Measurements from ENCODE around the gene SPINK9.

Gene SPINK9

GRCh38 chr5:148372166-148372725 is 36.9 kb downstream of the SPINK9 start:
- FAIRE-seq (no peak), DNase-seq (ENCODE audit: insufficient read length, low spot score) (no peak)
- TF ChIP-seq, protein P1, sequence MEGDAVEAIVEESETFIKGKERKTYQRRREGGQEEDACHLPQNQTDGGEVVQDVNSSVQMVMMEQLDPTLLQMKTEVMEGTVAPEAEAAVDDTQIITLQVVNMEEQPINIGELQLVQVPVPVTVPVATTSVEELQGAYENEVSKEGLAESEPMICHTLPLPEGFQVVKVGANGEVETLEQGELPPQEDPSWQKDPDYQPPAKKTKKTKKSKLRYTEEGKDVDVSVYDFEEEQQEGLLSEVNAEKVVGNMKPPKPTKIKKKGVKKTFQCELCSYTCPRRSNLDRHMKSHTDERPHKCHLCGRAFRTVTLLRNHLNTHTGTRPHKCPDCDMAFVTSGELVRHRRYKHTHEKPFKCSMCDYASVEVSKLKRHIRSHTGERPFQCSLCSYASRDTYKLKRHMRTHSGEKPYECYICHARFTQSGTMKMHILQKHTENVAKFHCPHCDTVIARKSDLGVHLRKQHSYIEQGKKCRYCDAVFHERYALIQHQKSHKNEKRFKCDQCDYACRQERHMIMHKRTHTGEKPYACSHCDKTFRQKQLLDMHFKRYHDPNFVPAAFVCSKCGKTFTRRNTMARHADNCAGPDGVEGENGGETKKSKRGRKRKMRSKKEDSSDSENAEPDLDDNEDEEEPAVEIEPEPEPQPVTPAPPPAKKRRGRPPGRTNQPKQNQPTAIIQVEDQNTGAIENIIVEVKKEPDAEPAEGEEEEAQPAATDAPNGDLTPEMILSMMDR (IDR thresholded peaks at IDR 0.05; ENCODE audit: insufficient read depth, missing control alignments), result no peak

- DNase-seq (ENCODE audit: insufficient read length, low spot score) (no peak), FAIRE-seq (peak; percentile 95)
- TF ChIP-seq, protein P1 (IDR thresholded peaks at IDR 0.05; ENCODE audit: insufficient read depth, missing control alignments), result no peak
These were observed 37.5 kb downstream of the SPINK9 start for GRCh38 chr5:148372893-148373292.

GRCh38 chr5:148374690-148375360 is 39.5 kb downstream of the SPINK9 start:
- peak; percentile 60 for FAIRE-seq
- DNase-seq (ENCODE audit: insufficient read length, low spot score), result no peak
- TF ChIP-seq, protein P1 (IDR thresholded peaks at IDR 0.05; ENCODE audit: insufficient read depth, missing control alignments), result peak; percentile 91

DNA sequence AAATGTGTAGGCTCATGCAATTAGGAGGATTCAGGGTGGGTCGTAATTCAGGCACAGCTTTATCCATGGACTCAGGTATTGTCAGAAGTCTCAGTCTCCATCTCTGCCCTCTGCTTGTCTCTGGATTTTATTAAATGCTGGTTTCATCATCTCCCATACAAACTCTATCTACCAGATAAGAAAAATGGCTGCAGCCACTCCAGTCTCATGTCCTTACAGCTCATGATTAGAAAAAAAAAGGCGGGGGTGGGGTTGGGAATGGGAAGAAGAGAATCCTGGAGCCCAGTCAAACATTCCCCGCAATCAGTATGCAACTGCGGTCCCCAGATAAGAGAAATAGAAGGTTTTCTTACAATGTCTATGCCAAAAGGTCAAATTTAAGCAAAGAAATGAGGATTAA is 40.8 kb downstream of the SPINK9 start:
- no peak for FAIRE-seq
- TF ChIP-seq, protein P1 (IDR thresholded peaks at IDR 0.05; ENCODE audit: insufficient read depth, missing control alignments), result no peak
- no peak for DNase-seq (ENCODE audit: insufficient read length, low spot score)

GRCh38 chr5:148378670-148379069 is 43.3 kb downstream of the SPINK9 start:
- no peak for FAIRE-seq
- TF ChIP-seq, protein P1 (IDR thresholded peaks at IDR 0.05; ENCODE audit: insufficient read depth, missing control alignments), result no peak
- DNase-seq (ENCODE audit: insufficient read length, low spot score), result no peak

GRCh38 chr5:148379340-148379739 is 44.0 kb downstream of the SPINK9 start:
- no peak for DNase-seq (ENCODE audit: insufficient read length, low spot score)
- no peak for FAIRE-seq
- TF ChIP-seq, protein P1 (IDR thresholded peaks at IDR 0.05; ENCODE audit: insufficient read depth, missing control alignments), result no peak

DNA sequence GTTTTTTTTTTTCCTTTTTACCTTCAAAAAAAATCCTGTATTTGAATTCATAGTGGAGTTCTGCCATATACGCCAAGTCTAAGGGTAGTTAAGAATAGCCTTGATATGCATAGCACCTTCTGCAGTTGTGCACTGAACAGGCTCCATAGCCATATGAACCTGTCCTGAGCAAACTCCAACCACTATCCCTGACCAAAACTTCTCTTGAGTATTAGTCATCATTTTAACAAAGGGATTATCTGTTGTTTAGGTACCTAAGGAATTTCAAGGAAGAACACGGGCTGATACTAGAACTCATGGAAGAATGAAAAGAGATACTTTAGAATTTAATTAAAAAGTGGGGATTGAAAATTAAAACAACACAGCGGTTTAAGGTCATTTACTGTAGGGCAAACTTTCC is 46.5 kb downstream of the SPINK9 start:
- TF ChIP-seq, protein P1 (IDR thresholded peaks at IDR 0.05; ENCODE audit: insufficient read depth, missing control alignments), result no peak
- FAIRE-seq, result no peak

More for the DNA sequence above, 46.5 kb downstream of the SPINK9 start:
- no peak for DNase-seq (ENCODE audit: insufficient read length, low spot score)

All from D721Med (cell line).